BLaER1 (cell line): Measurements from ENCODE around the gene SKA2.
"Not testable (repeated sequence)": the region's sequence is repeated elsewhere in the genome, so short reads cannot be mapped to it uniquely, and the experiment has no call there.

Experiments used
- H3K27ac ChIP-seq: shearing (Covaris generic); formaldehyde crosslinking; 2 replicates; pipeline ENCODE4 v1.8.1; 2022
- H3K27me3 ChIP-seq: shearing (Covaris generic); formaldehyde crosslinking; 2 replicates; pipeline ENCODE4 v1.8.1; 2022
- H3K36me3 ChIP-seq: shearing (Covaris generic); formaldehyde crosslinking; 2 replicates; pipeline ENCODE4 v1.8.1; 2022
- H3K4me1 ChIP-seq: shearing (Covaris generic); formaldehyde crosslinking; 2 replicates; pipeline ENCODE4 v1.8.1; 2022
- H3K4me2 ChIP-seq: shearing (Covaris generic); formaldehyde crosslinking; 2 replicates; pipeline ENCODE4 v1.8.1; 2022
- H3K4me3 ChIP-seq: shearing (Covaris generic); formaldehyde crosslinking; 2 replicates; pipeline ENCODE4 v1.8.1; 2022
- H3K9ac ChIP-seq: shearing (Covaris generic); formaldehyde crosslinking; 2 replicates; pipeline ENCODE4 v1.8.1; 2022
- H3K9me3 ChIP-seq: shearing (Covaris generic); formaldehyde crosslinking; 2 replicates; pipeline ENCODE4 v1.8.1; 2022
- H4K20me1 ChIP-seq: shearing (Covaris generic); formaldehyde crosslinking; 2 replicates; pipeline ENCODE4 v1.8.1; 2022
- Cebpa-rat ChIP-seq: shearing (Covaris generic); IDR thresholded peaks from 2 replicates; pipeline ENCODE4 v1.8.1; 2022

Gene SKA2

GRCh38 chr17:59154721-59155438, at the start of gene SKA2:
Gene SKA2 (minus strand): TSS chr17:59155186. CDS start chr17:59155163, 23 bp downstream.
- H3K27me3 ChIP-seq, result no peaks in the 10 kb centered on the region
- no peaks in the 10 kb centered on the region for H3K9me3 ChIP-seq
- no peak for TF ChIP-seq Cebpa-rat
- peaks cover 22% of the 10 kb centered on the region for H3K36me3 ChIP-seq
- H4K20me1 ChIP-seq, result 0 out of 2 replicates have a peak, but pooled peaks cover 1% of the 10 kb centered on the region
- H3K4me1 ChIP-seq, result peaks cover 65% of the 10 kb centered on the region
- peak within 1 kb of the TSS; percentile 92 for H3K9ac ChIP-seq
- peak within 1 kb of the TSS; percentile 90 for H3K4me2 ChIP-seq
- peak within 1 kb of the TSS; percentile 93 for H3K27ac ChIP-seq
- peak within 1 kb of the TSS; percentile 86 for H3K4me3 ChIP-seq

DNA sequence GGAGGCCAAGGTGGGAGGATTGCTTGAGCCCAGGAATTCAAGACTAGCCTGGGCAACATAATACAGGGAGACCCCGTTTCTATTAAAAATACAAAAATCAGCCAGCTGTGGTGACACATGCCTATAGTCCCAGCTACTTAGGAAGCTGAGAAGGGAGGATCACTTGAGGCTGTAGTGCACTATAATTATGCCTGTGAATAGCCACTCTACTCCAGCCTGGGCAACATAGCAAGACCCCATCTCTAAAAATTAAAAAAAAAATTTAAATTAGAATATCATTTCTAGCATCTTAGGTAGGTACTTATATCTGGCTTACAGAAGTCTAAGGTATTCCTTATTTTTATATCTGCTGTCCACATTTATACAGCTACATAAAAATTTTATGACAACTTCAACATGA, 47.3 kb upstream of the SKA2 start:
- Histone ChIP-seq H3K27me3 (no peaks in the 10 kb centered on the region), H3K4me1 (no peaks in the 10 kb centered on the region), H3K36me3 (peaks cover 76% of the 10 kb centered on the region), H3K4me2 (no peak overlapping the region), H3K27ac (no peak overlapping the region), H3K9me3 (no peaks in the 10 kb centered on the region), H4K20me1 (no peaks in the 10 kb centered on the region), H3K4me3 (no peak overlapping the region), H3K9ac (no peak overlapping the region)
- no peak for TF ChIP-seq Cebpa-rat

GRCh38 chr17:59199398-59199797, 44.4 kb upstream of the SKA2 start:
- H3K4me1 ChIP-seq, result no peaks in the 10 kb centered on the region
- peaks cover 100% of the 10 kb centered on the region for H3K36me3 ChIP-seq
- no peak overlapping the region for H3K27ac ChIP-seq
- TF ChIP-seq Cebpa-rat, result no peak
- no peaks in the 10 kb centered on the region for H3K27me3 ChIP-seq
- H3K4me2 ChIP-seq, result no peak overlapping the region
- H3K4me3 ChIP-seq, result no peak overlapping the region
- H3K9me3 ChIP-seq, result no peaks in the 10 kb centered on the region
- H3K9ac ChIP-seq, result no peak overlapping the region
- H4K20me1 ChIP-seq, result no peaks in the 10 kb centered on the region

DNA sequence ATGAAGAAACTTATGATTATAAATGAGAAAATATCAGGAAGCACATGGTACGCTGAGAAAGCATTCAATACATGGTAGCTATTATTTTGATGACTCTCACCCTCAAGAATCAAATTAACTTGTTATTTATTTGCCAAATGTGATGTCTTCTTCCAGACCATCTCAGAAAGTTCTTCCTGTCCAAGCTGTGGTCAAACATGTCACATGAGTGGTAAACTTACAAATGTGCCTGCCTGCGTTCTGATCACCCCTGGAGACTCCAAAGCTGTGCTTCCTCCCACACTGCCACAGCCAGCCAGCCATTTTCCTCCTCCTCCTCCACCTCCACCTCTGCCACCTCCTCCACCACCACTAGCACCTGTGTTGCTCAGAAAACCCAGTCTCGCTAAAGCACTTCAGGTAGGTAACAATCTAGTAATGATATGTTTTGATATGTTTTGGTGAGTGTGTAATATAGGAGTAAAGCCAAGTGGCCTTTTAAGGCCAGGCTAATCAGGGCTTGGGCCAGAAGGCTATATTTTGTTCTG, 38.4 kb upstream of the SKA2 start:
- Histone ChIP-seq H3K27ac (no peak overlapping the region), H3K9me3 (no peaks in the 10 kb centered on the region), H3K27me3 (no peaks in the 10 kb centered on the region), H3K9ac (no peak overlapping the region), H3K4me1 (no peaks in the 10 kb centered on the region), H4K20me1 (no peaks in the 10 kb centered on the region), H3K36me3 (peaks cover 100% of the 10 kb centered on the region), H3K4me2 (no peak overlapping the region), H3K4me3 (no peak overlapping the region)
- TF ChIP-seq Cebpa-rat, result no peak

DNA sequence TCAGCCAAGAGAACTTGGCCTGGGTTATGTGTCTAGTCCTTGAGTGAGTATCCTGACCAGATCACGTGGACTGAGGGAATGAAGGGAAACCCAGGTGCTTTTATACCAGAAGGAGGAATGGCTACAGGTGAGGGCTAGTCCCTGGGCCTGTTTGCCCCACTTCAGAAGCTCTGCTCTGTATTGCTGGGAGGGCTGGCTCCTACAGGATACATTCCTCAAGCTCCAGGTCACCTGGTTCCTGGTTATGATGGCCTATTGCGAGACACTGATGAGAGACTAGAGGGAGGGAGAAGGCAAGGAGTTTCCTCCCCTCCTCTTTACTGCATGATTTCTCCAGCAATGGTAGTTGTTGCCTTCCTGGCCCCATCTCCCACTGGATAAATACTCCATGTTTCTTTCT, 35.8 kb upstream of the SKA2 start:
- peaks cover 99% of the 10 kb centered on the region for H3K36me3 ChIP-seq
- no peak for TF ChIP-seq Cebpa-rat

GRCh38 chr17:59186850-59187249, 31.9 kb upstream of the SKA2 start:
- no peak for TF ChIP-seq Cebpa-rat
- H3K4me2 ChIP-seq, result no peak overlapping the region
- H3K27me3 ChIP-seq, result no peaks in the 10 kb centered on the region
- no peak overlapping the region for H3K4me3 ChIP-seq
- no peak overlapping the region for H3K27ac ChIP-seq
- H4K20me1 ChIP-seq, result no peaks in the 10 kb centered on the region; the same call in 1 of the 2 replicates
- H3K4me1 ChIP-seq, result no peaks in the 10 kb centered on the region
- peaks cover 99% of the 10 kb centered on the region for H3K36me3 ChIP-seq
- no peaks in the 10 kb centered on the region for H3K9me3 ChIP-seq
- H3K9ac ChIP-seq, result no peak overlapping the region

More for the DNA sequence above, 35.8 kb upstream of the SKA2 start:
- Histone ChIP-seq H4K20me1 (no peaks in the 10 kb centered on the region), H3K27ac (no peak overlapping the region), H3K4me3 (no peak overlapping the region), H3K4me1 (no peaks in the 10 kb centered on the region), H3K9ac (no peak overlapping the region), H3K9me3 (no peaks in the 10 kb centered on the region), H3K27me3 (no peaks in the 10 kb centered on the region), H3K4me2 (no peak overlapping the region)

DNA sequence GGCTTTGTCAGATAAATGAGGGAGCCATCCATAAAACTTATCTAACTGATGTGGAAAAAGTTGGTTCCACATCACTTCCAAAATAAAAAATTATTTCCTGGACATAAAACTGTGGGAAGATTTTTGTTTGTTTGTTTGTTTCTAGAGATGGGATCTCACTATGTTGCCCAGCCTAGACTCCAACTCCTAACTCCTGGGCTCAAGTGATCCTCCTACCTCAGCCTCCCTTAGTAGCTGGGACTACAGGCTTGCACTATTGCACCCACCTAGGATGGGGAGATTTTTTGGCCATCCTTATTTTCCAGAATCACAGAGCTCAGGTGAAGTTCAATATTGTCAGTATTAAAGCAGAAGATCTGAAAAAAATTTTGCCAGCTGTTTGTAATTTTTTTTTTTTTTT, 31.0 kb upstream of the SKA2 start:
- peaks cover 99% of the 10 kb centered on the region for H3K36me3 ChIP-seq
- H3K4me1 ChIP-seq, result no peaks in the 10 kb centered on the region
- no peak overlapping the region for H3K27ac ChIP-seq
- no peak overlapping the region for H3K4me2 ChIP-seq
- no peak overlapping the region for H3K4me3 ChIP-seq
- no peaks in the 10 kb centered on the region; the same call in 1 of the 2 replicates for H4K20me1 ChIP-seq
- H3K27me3 ChIP-seq, result no peaks in the 10 kb centered on the region
- H3K9ac ChIP-seq, result no peak overlapping the region
- H3K9me3 ChIP-seq, result no peaks in the 10 kb centered on the region
- no peak for TF ChIP-seq Cebpa-rat

DNA sequence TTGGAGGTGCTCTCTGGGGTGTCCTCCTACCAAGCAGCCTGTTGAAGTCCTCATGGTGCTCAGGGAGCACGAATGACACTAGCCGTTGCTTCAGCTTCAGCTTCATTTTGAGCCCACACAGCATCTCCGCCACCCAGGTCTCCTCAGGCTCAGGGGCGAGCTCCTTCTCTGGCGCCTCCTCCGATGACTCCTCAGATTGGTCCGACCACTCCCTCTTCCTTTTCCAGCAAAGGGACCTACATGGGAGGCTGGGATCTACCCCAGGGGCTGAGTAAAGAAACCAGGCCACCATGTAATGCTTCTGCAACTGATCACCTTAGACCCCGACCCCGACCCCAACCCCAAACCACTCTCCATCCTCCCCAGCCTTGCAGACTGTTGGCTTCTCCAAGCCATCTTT, 26.5 kb upstream of the SKA2 start:
- H3K4me3 ChIP-seq, result no peak overlapping the region
- no peaks in the 10 kb centered on the region for H3K27me3 ChIP-seq
- H4K20me1 ChIP-seq, result peaks cover 8% of the 10 kb centered on the region; the same call in 1 of the 2 replicates
- H3K4me1 ChIP-seq, result peaks cover 23% of the 10 kb centered on the region
- no peaks in the 10 kb centered on the region for H3K9me3 ChIP-seq
- no peak for TF ChIP-seq Cebpa-rat
- H3K4me2 ChIP-seq, result no peak overlapping the region
- H3K36me3 ChIP-seq, result peaks cover 85% of the 10 kb centered on the region
- H3K27ac ChIP-seq, result no peak overlapping the region
- H3K9ac ChIP-seq, result no peak overlapping the region

DNA sequence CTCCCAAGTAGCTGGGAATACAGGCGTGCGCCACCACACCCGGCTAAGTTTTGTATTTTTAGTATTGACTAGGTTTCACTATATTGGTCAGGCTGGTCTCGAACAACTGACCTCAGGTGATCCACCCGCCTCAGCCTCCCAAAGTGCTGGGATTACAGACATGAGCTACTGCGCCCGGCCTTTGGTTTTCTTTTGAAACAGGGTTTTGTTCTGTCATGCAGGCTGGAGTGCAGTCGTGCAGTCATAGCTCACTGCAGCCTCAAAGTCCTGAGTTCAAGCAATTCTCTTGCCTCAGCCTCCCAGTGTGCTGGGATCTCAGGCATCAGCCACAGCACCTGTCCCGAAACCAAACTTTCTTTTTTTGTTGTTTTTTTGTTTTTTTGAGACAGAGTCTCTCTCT, 25.6 kb upstream of the SKA2 start:
- H4K20me1 ChIP-seq, result peaks cover 8% of the 10 kb centered on the region; the same call in 1 of the 2 replicates
- H3K27ac ChIP-seq, result no peak overlapping the region
- peaks cover 23% of the 10 kb centered on the region for H3K4me1 ChIP-seq
- no peak overlapping the region for H3K4me2 ChIP-seq
- H3K9ac ChIP-seq, result no peak overlapping the region
- no peak overlapping the region for H3K4me3 ChIP-seq
- H3K36me3 ChIP-seq, result peaks cover 85% of the 10 kb centered on the region
- H3K27me3 ChIP-seq, result no peaks in the 10 kb centered on the region
- H3K9me3 ChIP-seq, result no peaks in the 10 kb centered on the region
- TF ChIP-seq Cebpa-rat, result no peak

DNA sequence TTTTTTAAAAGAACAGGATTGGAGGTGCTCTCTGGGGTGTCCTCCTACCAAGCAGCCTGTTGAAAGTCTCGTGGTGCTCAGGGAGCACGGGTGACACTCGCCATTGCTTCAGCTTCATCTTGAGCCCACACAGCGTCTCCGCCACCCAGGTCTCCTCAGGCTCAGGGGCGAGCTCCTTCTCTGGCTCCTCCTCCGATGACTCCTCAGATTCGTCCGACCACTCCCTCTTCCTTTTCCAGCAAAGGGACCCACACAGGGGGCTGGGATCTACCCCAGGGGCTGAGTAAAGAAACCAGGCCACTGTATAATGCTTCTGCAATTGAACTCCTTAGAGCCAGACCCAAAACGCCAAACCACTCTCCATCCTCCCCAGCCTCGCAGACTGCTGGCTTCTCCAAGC, 24.6 kb upstream of the SKA2 start:
- H3K9ac ChIP-seq, H4K20me1 ChIP-seq, H3K9me3 ChIP-seq, H3K27ac ChIP-seq, H3K27me3 ChIP-seq, H3K4me3 ChIP-seq, H3K4me2 ChIP-seq: not testable (repeated sequence)
- peaks cover 23% of the 10 kb centered on the region for H3K4me1 ChIP-seq
- peaks cover 85% of the 10 kb centered on the region for H3K36me3 ChIP-seq
